ENCODE measurements around the gene CUTA.

The CUTA gene

GRCh38 chr6:33428224-33428965, 10.5 kb upstream of the CUTA start (continued):
- TF ChIP-seq CTCF (tag by site-specific recombination; IDR thresholded peaks at IDR 0.05), result peak; percentile 53
- 0 out of 2 replicates have a peak, but pooled peaks have one; percentile 24 for TF ChIP-seq ZXDB (tag by site-specific recombination; IDR thresholded peaks at IDR 0.05)
- peak; percentile 72; the same call in 1 of the 2 replicates for TF ChIP-seq GLIS2 (tag by site-specific recombination; IDR thresholded peaks at IDR 0.05)
- TF ChIP-seq TRIM28 (IDR thresholded peaks at IDR 0.05; ENCODE audit: borderline replicate concordance, low read length), result no peak
- TF ChIP-seq ZNF341 (tag by site-specific recombination; IDR thresholded peaks at IDR 0.05; ENCODE audit: low read depth), result peak; percentile 36; the same call in 1 of the 2 replicates
- TF ChIP-seq ZFP41 (tag by site-specific recombination; IDR thresholded peaks at IDR 0.05; ENCODE audit: borderline replicate concordance), result no peak
- TF ChIP-seq ZNF2 (tag by site-specific recombination; IDR thresholded peaks at IDR 0.05), result no peak
- peak; percentile 15; the same call in 1 of the 2 replicates for TF ChIP-seq YY2 (tag by site-specific recombination; IDR thresholded peaks at IDR 0.05)
- TF ChIP-seq ZNF18 (tag by site-specific recombination; IDR thresholded peaks at IDR 0.05), result 0 out of 2 replicates have a peak, but pooled peaks have one; percentile 16
- TF ChIP-seq ZNF791 (tag by site-specific recombination; IDR thresholded peaks at IDR 0.05), result no peak
- TF ChIP-seq ZNF311 (tag by site-specific recombination; IDR thresholded peaks at IDR 0.05; ENCODE audit: borderline replicate concordance), result no peak
- peak; percentile 40; the same call in 1 of the 2 replicates for TF ChIP-seq PRDM4 (tag by site-specific recombination; IDR thresholded peaks at IDR 0.05)
- TF ChIP-seq ZNF777 (tag by site-specific recombination; IDR thresholded peaks at IDR 0.05; ENCODE audit: borderline replicate concordance), result no peak
- TF ChIP-seq PRDM6 (tag by site-specific recombination; IDR thresholded peaks at IDR 0.05), result no peak
- TF ChIP-seq ZFHX2 (tag by site-specific recombination; conservative IDR thresholded peaks at IDR 0.05), result peak; percentile 56
- 0 out of 2 replicates have a peak, but pooled peaks have one; percentile 41 for TF ChIP-seq ZBTB10 (tag by site-specific recombination; IDR thresholded peaks at IDR 0.05)

Data from HEK293 (cell line).